BE2C (cell line): ENCODE data around the gene TBATA.

Experiments used
- DNase-seq: peaks from one replicate; pipeline ENCODE4 v3.0.0-alpha.2; 2020
- H3K27me3 ChIP-seq: fragments of 250-450 bp; sonication (Bioruptor Pico); 2 replicates; pipeline ENCODE4 v1.5.1; 2020; ENCODE audit warnings: mild to moderate bottlenecking
- H3K36me3 ChIP-seq: fragments of 250-450 bp; sonication (Bioruptor Pico); 2 replicates; pipeline ENCODE4 v1.5.1; 2020; ENCODE audit warnings: mild to moderate bottlenecking
- H3K4me1 ChIP-seq: fragments of 250-450 bp; sonication (Bioruptor Pico); 2 replicates; pipeline ENCODE4 v1.5.1; 2020
- H3K4me3 ChIP-seq: 2 replicates; pipeline ENCODE4 v1.5.1; 2011; ENCODE audit warnings: low read depth, low read length
- H3K9me3 ChIP-seq: fragments of 250-450 bp; sonication (Bioruptor Pico); 2 replicates; pipeline ENCODE4 v1.5.1; 2020
- CTCF ChIP-seq: IDR thresholded peaks from 2 replicates; pipeline ENCODE4 v1.5.1; 2012; ENCODE audit warnings: mild to moderate bottlenecking, low read depth, low read length

Gene TBATA

GRCh38 chr10:70752571-70752970 lies 32.6 kb downstream of the TBATA start:
- DNase-seq = no peak
- Histone ChIP-seq H3K27me3 (no peaks in the 10 kb centered on the region), H3K4me3 (no peak overlapping the region), H3K4me1 (no peaks in the 10 kb centered on the region), H3K9me3 (no peaks in the 10 kb centered on the region), H3K36me3 (no peaks in the 10 kb centered on the region)
- TF ChIP-seq CTCF = no peak

GRCh38 chr10:70751991-70752390 lies 33.2 kb downstream of the TBATA start:
- no peaks in the 10 kb centered on the region for H3K36me3 ChIP-seq
- TF ChIP-seq CTCF = no peak
- no peaks in the 10 kb centered on the region for H3K9me3 ChIP-seq
- no peak for DNase-seq
- H3K4me1 ChIP-seq = no peaks in the 10 kb centered on the region
- no peaks in the 10 kb centered on the region for H3K27me3 ChIP-seq
- no peak overlapping the region for H3K4me3 ChIP-seq

GRCh38 chr10:70751356-70751755 lies 33.8 kb downstream of the TBATA start:
- no peak for DNase-seq
- Histone ChIP-seq H3K4me1 (no peaks in the 10 kb centered on the region), H3K4me3 (no peak overlapping the region), H3K27me3 (no peaks in the 10 kb centered on the region), H3K9me3 (no peaks in the 10 kb centered on the region), H3K36me3 (no peaks in the 10 kb centered on the region)
- no peak for TF ChIP-seq CTCF

- Histone ChIP-seq H3K4me1 (no peaks in the 10 kb centered on the region), H3K36me3 (no peaks in the 10 kb centered on the region), H3K9me3 (no peaks in the 10 kb centered on the region), H3K27me3 (no peaks in the 10 kb centered on the region), H3K4me3 (no peak overlapping the region)
- TF ChIP-seq CTCF = no peak
- no peak for DNase-seq
These were observed 34.9 kb downstream of the TBATA start for GRCh38 chr10:70750156-70750703.

- H3K4me3 ChIP-seq = no peak overlapping the region
- H3K4me1 ChIP-seq = no peaks in the 10 kb centered on the region
- H3K27me3 ChIP-seq = no peaks in the 10 kb centered on the region
- no peaks in the 10 kb centered on the region for H3K9me3 ChIP-seq
- TF ChIP-seq CTCF = no peak
- DNase-seq = no peak
- no peaks in the 10 kb centered on the region for H3K36me3 ChIP-seq
These were observed 35.4 kb downstream of the TBATA start for GRCh38 chr10:70749756-70750155.

GRCh38 chr10:70748801-70749573 lies 36.2 kb downstream of the TBATA start:
- TF ChIP-seq CTCF = no peak
- Histone ChIP-seq H3K4me1 (no peaks in the 10 kb centered on the region), H3K27me3 (no peaks in the 10 kb centered on the region), H3K9me3 (no peaks in the 10 kb centered on the region), H3K4me3 (no peak overlapping the region), H3K36me3 (no peaks in the 10 kb centered on the region)
- DNase-seq = no peak
